Uterus (tissue), 2 donors: ENCODE data around the gene NLGN2.

Experiments
- POLR2A ChIP-seq, 2 donors: fragments of 450-650 bp; IDR thresholded peaks; one replicate each; pipeline ENCODE4 v1.6.1; 2016; ENCODE audit warnings: antibody characterized with exemption in 2 of 2, mild to moderate bottlenecking in 1 of 2, moderate library complexity in 1 of 2
- TF ChIP-seq, protein P1 (sequence below), 4 experiments: fragments of 200-600 bp in 2 of 4; fragments of 450-650 bp in 2 of 4; sonication (generic) in 2 of 4; IDR thresholded peaks; one replicate each; pipeline ENCODE4 v1.5.1; 2016 to 2019; ENCODE audit warnings: antibody characterized with exemption in 4 of 4, mild to moderate bottlenecking in 2 of 4, moderate library complexity in 1 of 4

- TF ChIP-seq, protein P1, sequence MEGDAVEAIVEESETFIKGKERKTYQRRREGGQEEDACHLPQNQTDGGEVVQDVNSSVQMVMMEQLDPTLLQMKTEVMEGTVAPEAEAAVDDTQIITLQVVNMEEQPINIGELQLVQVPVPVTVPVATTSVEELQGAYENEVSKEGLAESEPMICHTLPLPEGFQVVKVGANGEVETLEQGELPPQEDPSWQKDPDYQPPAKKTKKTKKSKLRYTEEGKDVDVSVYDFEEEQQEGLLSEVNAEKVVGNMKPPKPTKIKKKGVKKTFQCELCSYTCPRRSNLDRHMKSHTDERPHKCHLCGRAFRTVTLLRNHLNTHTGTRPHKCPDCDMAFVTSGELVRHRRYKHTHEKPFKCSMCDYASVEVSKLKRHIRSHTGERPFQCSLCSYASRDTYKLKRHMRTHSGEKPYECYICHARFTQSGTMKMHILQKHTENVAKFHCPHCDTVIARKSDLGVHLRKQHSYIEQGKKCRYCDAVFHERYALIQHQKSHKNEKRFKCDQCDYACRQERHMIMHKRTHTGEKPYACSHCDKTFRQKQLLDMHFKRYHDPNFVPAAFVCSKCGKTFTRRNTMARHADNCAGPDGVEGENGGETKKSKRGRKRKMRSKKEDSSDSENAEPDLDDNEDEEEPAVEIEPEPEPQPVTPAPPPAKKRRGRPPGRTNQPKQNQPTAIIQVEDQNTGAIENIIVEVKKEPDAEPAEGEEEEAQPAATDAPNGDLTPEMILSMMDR (IDR thresholded peaks at IDR 0.05), result no peak
- TF ChIP-seq POLR2A (IDR thresholded peaks at IDR 0.05), result no peak
These were observed 23.6 kb downstream of the NLGN2 start for GRCh38 chr17:7431231-7431630.
